Measurements from ENCODE around the gene ADRA2B. TPM values are rescaled to one million over a fixed set of nuclear protein-coding genes. Genes with fewer than 3 reads are reported as not detected.
"Not testable (repeated sequence)": the region's sequence is repeated elsewhere in the genome, so short reads cannot be mapped to it uniquely, and the experiment has no call there.

ADRA2B gene
- total RNA-seq = 0.32 TPM
- long read RNA-seq = 0 reads

- Histone ChIP-seq H3K4me3 (peak within 1 kb of the TSS; percentile 71), H3K4me1 (peaks cover 13% of the 10 kb centered on the region), H3K36me3 (no peaks in the 10 kb centered on the region), H3K27me3 (ENCODE audit: low read depth) (peaks cover 41% of the 10 kb centered on the region), H3K9me3 (no peaks in the 10 kb centered on the region), H3K27ac (peak within 1 kb of the TSS; percentile 46)
- DNase-seq (peak; percentile 82), ATAC-seq (peak; percentile 86 to 92)
- TF ChIP-seq, protein P1, sequence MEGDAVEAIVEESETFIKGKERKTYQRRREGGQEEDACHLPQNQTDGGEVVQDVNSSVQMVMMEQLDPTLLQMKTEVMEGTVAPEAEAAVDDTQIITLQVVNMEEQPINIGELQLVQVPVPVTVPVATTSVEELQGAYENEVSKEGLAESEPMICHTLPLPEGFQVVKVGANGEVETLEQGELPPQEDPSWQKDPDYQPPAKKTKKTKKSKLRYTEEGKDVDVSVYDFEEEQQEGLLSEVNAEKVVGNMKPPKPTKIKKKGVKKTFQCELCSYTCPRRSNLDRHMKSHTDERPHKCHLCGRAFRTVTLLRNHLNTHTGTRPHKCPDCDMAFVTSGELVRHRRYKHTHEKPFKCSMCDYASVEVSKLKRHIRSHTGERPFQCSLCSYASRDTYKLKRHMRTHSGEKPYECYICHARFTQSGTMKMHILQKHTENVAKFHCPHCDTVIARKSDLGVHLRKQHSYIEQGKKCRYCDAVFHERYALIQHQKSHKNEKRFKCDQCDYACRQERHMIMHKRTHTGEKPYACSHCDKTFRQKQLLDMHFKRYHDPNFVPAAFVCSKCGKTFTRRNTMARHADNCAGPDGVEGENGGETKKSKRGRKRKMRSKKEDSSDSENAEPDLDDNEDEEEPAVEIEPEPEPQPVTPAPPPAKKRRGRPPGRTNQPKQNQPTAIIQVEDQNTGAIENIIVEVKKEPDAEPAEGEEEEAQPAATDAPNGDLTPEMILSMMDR (IDR thresholded peaks at IDR 0.05) = no peak
- intact Hi-C loops (cut with DNase I) = no loop called here
These were observed at the start of gene ADRA2B for GRCh38 chr2:96116424-96116878. Gene ADRA2B, minus strand, starts transcription at chr2:96116571. Its CDS starts 422 bp downstream, at chr2:96116149.

DNA sequence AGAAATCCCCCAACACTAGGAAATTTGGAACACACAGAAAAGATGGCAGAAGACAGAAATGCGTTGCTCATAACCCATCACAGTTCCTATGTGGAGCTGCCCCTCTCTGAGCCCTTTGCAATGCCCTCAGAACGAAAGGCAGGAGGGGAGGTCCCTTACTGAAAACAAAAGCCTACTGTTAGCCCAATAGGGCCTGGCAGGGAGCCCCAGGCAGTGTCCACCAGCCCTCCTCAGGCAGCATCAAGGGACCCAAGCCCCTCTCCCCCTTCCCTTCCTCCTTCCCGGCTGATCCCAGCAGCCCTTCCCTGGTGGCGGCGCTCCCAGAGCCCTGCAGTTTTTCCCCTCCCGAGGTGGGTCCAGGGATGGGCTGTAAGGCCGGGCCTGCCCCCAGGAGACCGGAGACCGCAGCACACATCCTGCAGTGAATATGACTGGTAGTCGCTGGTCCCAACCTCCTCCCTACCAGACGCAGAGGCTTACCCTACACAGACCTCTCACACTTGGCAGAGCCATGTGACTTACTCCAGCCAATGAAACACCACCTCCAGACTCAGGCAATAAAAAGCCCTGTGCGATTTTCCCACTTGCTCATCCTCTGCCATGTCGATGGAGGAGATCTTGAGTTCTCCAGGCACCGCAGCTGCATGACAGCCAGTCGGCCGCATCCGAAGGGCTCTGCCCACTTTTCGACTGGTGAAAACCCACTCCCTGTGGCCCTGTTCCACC is 48.3 kb upstream of the ADRA2B start:
- DNase-seq = no peak
- Histone ChIP-seq H3K4me3 (no peak overlapping the region), H3K27me3 (ENCODE audit: low read depth) (peaks cover 7% of the 10 kb centered on the region), H3K27ac (peak overlapping the region; percentile 41), H3K4me1 (no peaks in the 10 kb centered on the region), H3K36me3 (no peaks in the 10 kb centered on the region), H3K9me3 (no peaks in the 10 kb centered on the region)
- ATAC-seq = peak; percentile 62 to 78
- TF ChIP-seq, protein P1 (IDR thresholded peaks at IDR 0.05) = no peak
- intact Hi-C loops (cut with DNase I) = no loop called here

DNA sequence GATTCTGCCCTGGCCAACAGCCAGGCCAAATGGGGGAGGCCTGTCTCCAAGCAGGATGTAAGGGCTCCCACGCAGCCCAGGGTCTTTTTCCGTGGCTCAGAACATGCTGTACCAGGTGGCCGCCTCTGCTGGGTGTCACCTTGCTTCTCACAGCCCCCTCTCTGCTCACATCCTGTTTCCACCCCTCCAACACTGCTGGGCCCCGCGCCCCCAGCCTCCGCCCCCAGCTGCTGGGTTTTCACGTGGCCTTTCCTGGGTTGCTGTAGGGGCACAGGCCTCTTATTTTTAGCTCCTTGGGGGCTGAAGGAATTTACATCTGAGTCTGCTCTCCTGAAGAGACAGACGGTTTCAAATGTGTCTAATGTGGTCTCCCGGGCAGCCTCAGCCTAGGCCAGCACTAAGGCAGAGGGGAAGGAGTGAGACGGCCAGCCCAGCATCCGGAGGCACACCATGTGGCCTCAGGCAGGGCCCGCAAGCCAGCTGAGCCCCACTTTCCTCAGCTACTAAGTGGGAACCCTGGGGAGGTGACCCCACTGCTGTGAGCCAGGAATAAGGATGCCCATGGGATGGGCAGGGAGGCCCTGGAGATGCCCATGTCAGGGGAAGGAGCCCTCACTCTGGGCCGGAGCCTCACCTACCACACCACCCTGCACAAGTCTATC is 47.5 kb upstream of the ADRA2B start:
- Histone ChIP-seq H3K36me3 (no peaks in the 10 kb centered on the region), H3K4me1 (no peaks in the 10 kb centered on the region), H3K27me3 (ENCODE audit: low read depth) (peaks cover 7% of the 10 kb centered on the region), H3K4me3 (no peak overlapping the region), H3K27ac (peak overlapping the region; percentile 41), H3K9me3 (no peaks in the 10 kb centered on the region)
- intact Hi-C loops (cut with DNase I) = no loop called here
- no peak for DNase-seq
- TF ChIP-seq, protein P1 (IDR thresholded peaks at IDR 0.05) = no peak
- ATAC-seq = peak; percentile 62 to 76

DNA sequence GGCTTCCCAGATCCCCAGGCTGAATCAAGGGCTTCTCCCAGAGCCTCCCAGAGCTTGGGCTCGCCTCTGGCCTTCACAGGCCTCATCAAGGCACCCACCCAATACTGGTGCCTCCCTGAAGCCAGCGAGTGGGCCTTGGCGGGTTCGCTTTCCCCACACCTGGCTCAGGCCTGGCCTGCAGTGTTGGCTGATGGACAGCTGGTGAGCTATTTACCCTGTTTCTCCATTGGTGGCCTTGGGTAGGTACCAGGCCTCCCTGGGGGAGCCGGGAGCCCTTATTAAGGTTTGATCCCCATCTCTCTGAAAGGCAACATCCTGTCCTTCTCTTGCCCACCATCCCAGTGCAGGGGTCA is 47.0 kb upstream of the ADRA2B start:
- no peaks in the 10 kb centered on the region for H3K36me3 ChIP-seq
- H3K27ac ChIP-seq = no peak overlapping the region
- DNase-seq (no peak), ATAC-seq (peak in 1 of 2 donors; percentile 16)
- peaks cover 7% of the 10 kb centered on the region for H3K27me3 ChIP-seq (ENCODE audit: low read depth)
- H3K4me3 ChIP-seq = no peak overlapping the region
- H3K4me1 ChIP-seq = no peaks in the 10 kb centered on the region
- no peaks in the 10 kb centered on the region for H3K9me3 ChIP-seq
- TF ChIP-seq, protein P1 (IDR thresholded peaks at IDR 0.05) = no peak
- intact Hi-C loops (cut with DNase I) = no loop called here

GRCh38 chr2:96161898-96162297 is 45.5 kb upstream of the ADRA2B start:
- Histone ChIP-seq H3K27ac (no peak overlapping the region), H3K36me3 (no peaks in the 10 kb centered on the region), H3K4me1 (no peaks in the 10 kb centered on the region), H3K9me3 (no peaks in the 10 kb centered on the region), H3K4me3 (no peak overlapping the region), H3K27me3 (ENCODE audit: low read depth) (peaks cover 7% of the 10 kb centered on the region)
- ATAC-seq = no peak
- intact Hi-C loops (cut with DNase I) = no loop called here
- TF ChIP-seq, protein P1 (IDR thresholded peaks at IDR 0.05) = no peak
- DNase-seq = no peak

GRCh38 chr2:96160366-96160765 is 44.0 kb upstream of the ADRA2B start:
- ATAC-seq; H3K4me1 ChIP-seq; H3K9me3 ChIP-seq; intact Hi-C loops (cut with DNase I); H3K4me3 ChIP-seq; H3K27me3 ChIP-seq (ENCODE audit: low read depth); H3K27ac ChIP-seq; H3K36me3 ChIP-seq; DNase-seq: not testable (repeated sequence)

Data from lower lobe of right lung (tissue), 2 donors.